DOHH2 (cell line): ENCODE measurements around the gene FRY.

Experiments
- CTCF ChIP-seq: fragments of 200-600 bp; sonication (generic); IDR thresholded peaks from one replicate; pipeline ENCODE4 v1.5.1; 2014; ENCODE audit warnings: antibody characterized with exemption, mild to moderate bottlenecking, low read depth, low read length; ENCODE audit not compliant: poor library complexity, severe bottlenecking
- EZH2phosphoT487 ChIP-seq: fragments of 200-600 bp; sonication (generic); IDR thresholded peaks from 2 replicates; pipeline ENCODE4 v1.6.1; 2017; ENCODE audit warnings: borderline replicate concordance, mild to moderate bottlenecking, antibody characterized with exemption, low read length, moderate library complexity, mixed read lengths

GRCh38 chr13:32225481-32225931, 193.9 kb downstream of the FRY start:
- TF ChIP-seq CTCF = no peak
- TF ChIP-seq EZH2phosphoT487 = no peak
